LoVo (cell line): ENCODE measurements around the gene LCT.

ENCODE experiments used
- DNase-seq: peaks from one replicate; pipeline ENCODE4 v3.0.0-alpha.2; 2016; ENCODE audit warnings: low spot score

LCT gene

DNA sequence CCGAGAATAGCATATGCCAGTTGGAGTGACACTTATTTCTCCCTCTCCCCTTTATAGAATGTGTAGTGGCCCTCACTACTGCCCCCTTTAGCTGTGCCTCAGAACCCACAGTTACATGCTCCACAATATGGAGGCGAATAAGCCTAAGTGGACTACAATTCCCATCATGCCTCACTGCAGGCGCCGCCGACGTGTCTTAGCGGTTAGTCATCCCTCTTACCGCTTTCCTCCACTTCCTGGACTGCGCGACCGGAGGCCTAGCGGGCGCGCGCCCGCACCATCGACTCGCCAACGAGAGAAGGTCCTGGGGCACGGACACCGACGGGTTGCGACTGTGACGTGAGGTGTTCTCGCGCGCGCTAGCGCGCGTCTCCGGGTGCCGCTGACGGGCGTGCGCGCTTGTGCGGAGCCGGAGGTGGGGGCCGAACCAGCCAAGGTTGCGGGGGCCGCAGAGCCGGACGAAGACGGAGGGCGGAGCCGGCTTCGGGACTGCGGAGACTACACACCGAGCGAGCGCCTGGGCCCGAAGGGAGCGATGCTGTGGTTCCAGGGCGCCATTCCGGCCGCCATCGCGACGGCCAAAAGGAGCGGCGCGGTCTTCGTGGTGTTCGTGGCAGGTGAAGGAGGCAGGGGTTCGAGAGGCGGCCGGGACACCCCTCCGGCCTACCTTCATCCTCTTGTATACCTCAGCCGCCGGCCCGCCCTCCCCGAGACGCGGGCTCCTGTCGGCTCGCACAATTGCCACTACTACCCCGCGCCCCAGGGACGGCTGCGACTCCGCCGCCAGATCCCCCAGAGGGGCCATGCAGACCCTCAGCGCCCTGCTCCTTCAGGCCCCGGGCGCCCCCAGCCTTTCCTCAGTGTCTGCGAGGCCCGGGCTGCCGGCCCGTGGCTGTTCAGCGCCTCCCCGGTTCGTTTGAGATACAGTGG, 95.3 kb downstream of the LCT start, which contains the start of gene UBXN4:
Gene UBXN4 (plus strand): TSS at position 461 of the 930 bp plus-strand sequence. CDS start 75 bp downstream, at position 536.
- DNase-seq, result peak; percentile 96

DNA sequence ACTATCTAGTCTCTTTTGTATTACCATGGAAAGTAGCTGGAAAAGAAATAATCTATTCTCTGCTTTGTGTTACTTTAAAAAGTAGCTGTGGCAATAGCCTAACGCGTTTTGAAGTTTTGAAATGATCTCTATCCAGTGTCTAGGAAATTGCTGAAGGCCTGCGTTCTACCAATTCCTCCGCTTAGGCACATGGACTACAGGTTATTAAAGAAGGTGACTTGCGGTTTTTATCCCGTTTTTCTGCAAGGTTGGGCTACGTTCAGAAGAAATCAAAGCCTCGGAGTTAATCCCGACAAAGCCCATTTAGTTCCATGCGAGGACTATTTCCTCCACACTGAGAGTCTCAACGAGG, 96.0 kb downstream of the LCT start:
- DNase-seq, result no peak

DNA sequence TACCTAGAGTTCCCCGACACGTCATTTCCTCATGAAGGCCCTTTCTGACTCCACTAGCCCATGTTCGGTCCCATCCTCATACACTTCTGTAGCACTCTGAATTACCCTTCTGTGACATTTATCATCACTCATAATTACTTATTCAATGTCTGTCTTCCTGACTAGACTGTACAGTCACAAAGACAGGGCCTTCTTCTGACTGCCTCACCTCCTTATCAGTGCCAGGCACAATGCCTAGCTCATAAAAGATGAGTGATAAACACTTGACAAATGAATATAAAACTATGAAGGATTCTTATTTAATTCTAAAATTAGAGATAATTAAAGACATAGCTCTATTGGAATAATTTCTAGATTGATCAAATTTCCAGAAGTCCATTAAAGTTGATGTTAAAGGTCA, 96.8 kb downstream of the LCT start:
- DNase-seq, result no peak
